ENCODE data around the gene USH1G. TPM values are rescaled to one million over a fixed set of nuclear protein-coding genes. Genes with fewer than 3 reads are reported as not detected.

Gene USH1G
- total RNA-seq, 6 experiments from 2014 or later = not detected

GRCh38 chr17:74961657-74962350 lies 38.7 kb upstream of the USH1G start:
- peak; percentile 96 for TF ChIP-seq CTCF (IDR thresholded peaks at IDR 0.05)
- Mint-ChIP-seq H3K4me3 (no peak overlapping the region), H3K9me3 (no peaks in the 10 kb centered on the region), H3K36me3 (ENCODE audit: low read depth) (no peaks in the 10 kb centered on the region), H3K27me3 (ENCODE audit: insufficient read depth) (peaks cover 3% of the 10 kb centered on the region), H3K27ac (no peak overlapping the region), H3K4me1 (ENCODE audit: low read depth) (peaks cover 15% of the 10 kb centered on the region)
- peak; percentile 72 for DNase-seq

- H3K36me3 Mint-ChIP-seq (ENCODE audit: low read depth) = no peaks in the 10 kb centered on the region
- peak; percentile 18 for DNase-seq
- no peaks in the 10 kb centered on the region for H3K9me3 Mint-ChIP-seq
- H3K4me1 Mint-ChIP-seq (ENCODE audit: low read depth) = peaks cover 15% of the 10 kb centered on the region
- TF ChIP-seq CTCF (IDR thresholded peaks at IDR 0.05) = no peak
- H3K4me3 Mint-ChIP-seq = no peak overlapping the region
- peak overlapping the region; percentile 73; the same call in 1 of the 2 replicates for H3K27ac Mint-ChIP-seq
- H3K27me3 Mint-ChIP-seq (ENCODE audit: insufficient read depth) = peaks cover 9% of the 10 kb centered on the region
These were observed 37.7 kb upstream of the USH1G start for GRCh38 chr17:74960570-74961342.

- Mint-ChIP-seq H3K27ac (peak overlapping the region; percentile 73; the same call in 1 of the 2 replicates), H3K4me3 (no peak overlapping the region; the same call in 1 of the 2 replicates), H3K27me3 (ENCODE audit: insufficient read depth) (peaks cover 15% of the 10 kb centered on the region), H3K4me1 (ENCODE audit: low read depth) (peaks cover 15% of the 10 kb centered on the region), H3K36me3 (ENCODE audit: low read depth) (no peaks in the 10 kb centered on the region), H3K9me3 (no peaks in the 10 kb centered on the region)
- TF ChIP-seq CTCF (IDR thresholded peaks at IDR 0.05) = no peak
- DNase-seq = peak; percentile 40
These were observed 36.9 kb upstream of the USH1G start for GRCh38 chr17:74959826-74960515.

GRCh38 chr17:74957935-74958740 lies 35.1 kb upstream of the USH1G start:
- DNase-seq = peak; percentile 38
- Mint-ChIP-seq H3K9me3 (no peaks in the 10 kb centered on the region), H3K27me3 (ENCODE audit: insufficient read depth) (peaks cover 15% of the 10 kb centered on the region), H3K4me3 (no peak overlapping the region), H3K27ac (no peak overlapping the region), H3K36me3 (ENCODE audit: low read depth) (no peaks in the 10 kb centered on the region), H3K4me1 (ENCODE audit: low read depth) (peaks cover 15% of the 10 kb centered on the region)
- peak; percentile 97 for TF ChIP-seq CTCF (IDR thresholded peaks at IDR 0.05)

- TF ChIP-seq CTCF (IDR thresholded peaks at IDR 0.05) = no peak
These were observed 33.0 kb upstream of the USH1G start for GRCh38 chr17:74956093-74956492.

More at GRCh38 chr17:74956093-74956492, 33.0 kb upstream of the USH1G start:
- Mint-ChIP-seq H3K27ac (no peak overlapping the region), H3K4me3 (no peak overlapping the region), H3K9me3 (no peaks in the 10 kb centered on the region), H3K4me1 (ENCODE audit: low read depth) (peaks cover 14% of the 10 kb centered on the region), H3K27me3 (ENCODE audit: insufficient read depth) (peaks cover 18% of the 10 kb centered on the region), H3K36me3 (ENCODE audit: low read depth) (no peaks in the 10 kb centered on the region)
- DNase-seq = no peak

Data from HFFc6 (cell line).